ENCODE data around the gene AIM2. TPM values are rescaled to one million over a fixed set of nuclear protein-coding genes. Genes with fewer than 3 reads are reported as not detected.
A peak's percentile ranks its signal among the peaks of the same experiment; 100 is the strongest.

AIM2 gene
- total RNA-seq (2012; rRNA removed) (not detected in 2 replicates), polyA plus RNA-seq (2012; rRNA removed) (not detected in 2 replicates), Bru-seq, nascent RNA (not detected), BruChase-seq, experiment 1, labeled RNA remaining after a 6-hour chase (not detected), BruChase-seq, experiment 2, labeled RNA remaining after a 2-hour chase (not detected)
- not detected in 2 replicates for polyA plus RNA-seq (2012; cell fraction: cytosol; rRNA removed)
- polyA plus RNA-seq (2012; cell fraction: nucleus; rRNA removed; ENCODE audit: low replicate concordance), result not detected in 2 replicates
- long read RNA-seq, result 0 reads

GRCh38 chr1:159076438-159077119 lies at the start of gene AIM2:
TSS of gene AIM2 (minus strand) at chr1:159076766. CDS start at chr1:159073499, 3,267 bp downstream.
- no peak within 1 kb of the TSS for H3K4me2 ChIP-seq (ENCODE audit: low read depth, low read length)
- no peak within 1 kb of the TSS for H4K8ac ChIP-seq (ENCODE audit: low read depth in 2 of 2, low read length in 2 of 2)
- no peak within 1 kb of the TSS for H2BK120ac ChIP-seq (ENCODE audit: low read depth, low read length)
- H4K5ac ChIP-seq (ENCODE audit: low read depth, low read length), result no peak within 1 kb of the TSS
- no peak within 1 kb of the TSS for H3K4me3 ChIP-seq (ENCODE audit: insufficient read depth, low read depth, low read length)
- H3K79me1 ChIP-seq (ENCODE audit: low read depth in 1 of 2, low read length in 2 of 2), result no peaks in the 10 kb centered on the region
- intact Hi-C loops (cut with micrococcal nuclease) (loop anchor here (10.0 kb wide), 2 partner anchors 282 to 552 kb away; no protein-coding TSS in a partner anchor), in situ Hi-C loops (cut with MboI; ENCODE audit: low sequenced_read_pairs) (no loop called here), dilution Hi-C loops (cut with HindIII; ENCODE audit: low sequenced_read_pairs, unreplicated experiment) (no loop called here)
- no peak within 1 kb of the TSS for H3K27ac ChIP-seq (ENCODE audit: insufficient read depth, low read length)
- H3K36me3 ChIP-seq (ENCODE audit: control insufficient read depth, insufficient read depth, low read length), result no peaks in the 10 kb centered on the region
- TF ChIP-seq USF2 (IDR thresholded peaks at IDR 0.05; ENCODE audit: low read depth, low read length) (no peak), MAZ (IDR thresholded peaks at IDR 0.05; ENCODE audit: borderline replicate concordance, low read depth, low read length) (no peak), RCOR1 (IDR thresholded peaks at IDR 0.05; ENCODE audit: insufficient replicate concordance, low read length) (no peak), CEBPB (IDR thresholded peaks at IDR 0.05; ENCODE audit: low read depth, low read length) (no peak), NFE2L2 (IDR thresholded peaks at IDR 0.05; ENCODE audit: low read depth, low read length) (no peak), SMC3 (IDR thresholded peaks at IDR 0.05; ENCODE audit: low read depth, low read length) (no peak), BHLHE40 (IDR thresholded peaks at IDR 0.05; ENCODE audit: low read depth, low read length) (no peak), MXI1 (IDR thresholded peaks at IDR 0.05; ENCODE audit: borderline replicate concordance, low read depth, low read length) (no peak), CTCF (conservative IDR thresholded peaks at IDR 0.05; ENCODE audit: low read depth, low read length) (no peak), RFX5 (IDR thresholded peaks at IDR 0.05; ENCODE audit: low read depth, low read length) (no peak), CHD1 (IDR thresholded peaks at IDR 0.05; ENCODE audit: low read depth, low read length) (no peak), ELK1 (IDR thresholded peaks at IDR 0.05; ENCODE audit: borderline replicate concordance, low read depth, low read length) (no peak), FOS (IDR thresholded peaks at IDR 0.05; ENCODE audit: low read depth, low read length) (no peak), POLR2A (IDR thresholded peaks at IDR 0.05; ENCODE audit: low read depth, low read length) (no peak)
- H3K9me3 ChIP-seq (ENCODE audit: control insufficient read depth, insufficient read depth, low read length), result no peaks in the 10 kb centered on the region
- H2AK5ac ChIP-seq (ENCODE audit: low read depth, low read length), result no peak within 1 kb of the TSS
- H3K14ac ChIP-seq (replicated peaks; ENCODE audit: low read depth, low read length), result no peak within 1 kb of the TSS
- no peaks in the 10 kb centered on the region for H4K20me1 ChIP-seq (ENCODE audit: insufficient read depth, low read length)
- ChIA-PET POLR2A (ENCODE audit: unreplicated experiment) (no interaction called here), CTCF (interaction anchor here (0.8 kb wide), 1 partner anchor 143 kb away, joined by 4 read pairs; no protein-coding TSS in a partner anchor)
- no peak within 1 kb of the TSS for H4K91ac ChIP-seq (ENCODE audit: insufficient read depth, low read depth, low read length)
- H2AFZ ChIP-seq (replicated peaks; ENCODE audit: low read length, poor library complexity), result peak within 1 kb of the TSS; percentile 14
- no peaks in the 10 kb centered on the region for H3K9me1 ChIP-seq (ENCODE audit: insufficient read depth, low read length)
- H3K9ac ChIP-seq (ENCODE audit: low read depth, low read length), result no peak within 1 kb of the TSS
- H2AK9ac ChIP-seq (replicated peaks; ENCODE audit: low read depth, low read length, poor library complexity), result no peak within 1 kb of the TSS
- BruUV-seq (replicated peaks), result no TSS peak
- H3K56ac ChIP-seq (ENCODE audit: extremely low read depth, insufficient read depth, low read length), result no peak within 1 kb of the TSS
- no peak within 1 kb of the TSS for H2BK15ac ChIP-seq (ENCODE audit: low read depth, low read length)
- no peak within 1 kb of the TSS for H3K23ac ChIP-seq (ENCODE audit: low read depth, low read length)
- peaks cover 2% of the 10 kb centered on the region for H3K27me3 ChIP-seq (ENCODE audit: control insufficient read depth, insufficient read depth, low read length)
- WGBS, 2 experiments (ENCODE audit: extremely low coverage in 2 of 2, insufficient read length in 1 of 2), result 80% methylated on average over 3 of the region's 6 CpGs; no CpG with 5 or more reads in 1 of the 2 experiments
- no peak for ATAC-seq (ENCODE audit: low read depth)
- DNase-seq, result no peak
- no peak within 1 kb of the TSS for H3K18ac ChIP-seq (ENCODE audit: low read depth, low read length)
- no peak within 1 kb of the TSS for H2BK20ac ChIP-seq (ENCODE audit: low read depth, low read length)
- no peak within 1 kb of the TSS for H3K4ac ChIP-seq (ENCODE audit: low read depth, low read length)
- H2BK5ac ChIP-seq (ENCODE audit: low read depth, low read length, poor library complexity, severe bottlenecking), result no peak within 1 kb of the TSS
- H3K4me1 ChIP-seq (ENCODE audit: control insufficient read depth, insufficient read depth, low read length), result no peaks in the 10 kb centered on the region

Measured in IMR-90 (cell line).